HCT116 (cell line): ENCODE measurements around the gene NOTCH2NLA. TPM values are rescaled to one million over a fixed set of nuclear protein-coding genes. Genes with fewer than 3 reads are reported as not detected.
"Not testable (repeated sequence)": the region's sequence is repeated elsewhere in the genome, so short reads cannot be mapped to it uniquely, and the experiment has no call there.

Source experiments
- ATAC-seq: fragments of 200-7000 bp; cut with Tn5 transposase; 2 replicates; pipeline ENCODE4 v1.9.1; 2020; ENCODE audit warnings: mild to moderate bottlenecking, moderate library complexity
- BruUV-seq: library from RNA; stranded (reverse); fragments of 400-500 nt; replicated peaks from 2 replicates; lab custom pipeline; 2021; lab: Mats Ljungman, UMichigan
- CTCF ChIA-PET: fragments of 300-600 bp; sonication (Branson Sonifier 250); formaldehyde crosslinking; loops from one replicate; lab custom pipeline; 2021; ENCODE audit warnings: antibody characterized with exemption; lab: Charles Lee
- POLR2A ChIA-PET: fragments of 300-600, 350-600 bp; sonication (Branson Sonifier 250); formaldehyde crosslinking; loops from one replicate; lab custom pipeline; 2021; ENCODE audit warnings: antibody characterized with exemption; lab: Charles Lee
- RAD21 ChIA-PET, 2 experiments: fragments of 300-600 bp; sonication (Branson Sonifier 250); formaldehyde crosslinking; loops; one replicate each; lab custom pipeline; 2023; ENCODE audit warnings: low total read pairs in 2 of 2; ENCODE audit not compliant: uncharacterized antibody in 2 of 2, unreplicated experiment in 2 of 2, low non-redundant PET in 1 of 2; lab: Charles Lee
- DNase-seq: peaks from one replicate; pipeline ENCODE4 v3.0.0-alpha.2; 2010; ENCODE audit warnings: low read depth, low spot score
- H2AFZ ChIP-seq: fragments of 200-600 bp; shearing (Covaris generic), sonication (generic); 2 replicates; pipeline ENCODE4 v1.6.1; 2017; ENCODE audit warnings: low read depth, mixed run types, mixed read lengths, antibody characterized with exemption, low read length; ENCODE audit not compliant: poor library complexity, severe bottlenecking
- H3K27ac ChIP-seq: 2 replicates; pipeline ENCODE4 v1.5.1; 2012; ENCODE audit warnings: low read depth, low read length
- H3K27me3 ChIP-seq: fragments of 200-600 bp; sonication (generic); 2 replicates; pipeline ENCODE4 v1.6.1; 2016; ENCODE audit warnings: mixed run types, low read length, mixed read lengths; ENCODE audit not compliant: insufficient read depth
- H3K36me3 ChIP-seq, 2 experiments: fragments of 200-500 bp in 1 of 2; fragments of 200-600 bp in 1 of 2; sonication (Bioruptor generic) in 1 of 2; sonication (generic) in 1 of 2; 2 replicates each; pipeline versions ENCODE4 v1.5.1 to v1.6.1; 2014 to 2016; ENCODE audit warnings: low read length in 2 of 2, inconsistent platforms in 1 of 2, mixed read lengths in 1 of 2, mixed run types in 1 of 2; ENCODE audit not compliant: insufficient read depth in 2 of 2, control insufficient read depth in 1 of 2
- H3K4me1 ChIP-seq, 2 experiments: fragments of 200-600 bp in 1 of 2; sonication (generic) in 1 of 2; 2 replicates each; pipeline versions ENCODE4 v1.5.1 to v1.6.1; 2012 to 2017; ENCODE audit warnings: low read length in 2 of 2, inconsistent platforms in 1 of 2, mild to moderate bottlenecking in 1 of 2, mixed read lengths in 1 of 2, mixed run types in 1 of 2, moderate library complexity in 1 of 2; ENCODE audit not compliant: insufficient read depth in 2 of 2, control insufficient read depth in 1 of 2
- H3K4me2 ChIP-seq: fragments of 200-600 bp; sonication (generic); 2 replicates; pipeline ENCODE4 v1.6.1; 2017; ENCODE audit warnings: mixed run types, low read length, mixed read lengths
- H3K4me3 ChIP-seq, 2 experiments: fragments of 200-600 bp in 1 of 2; sonication (generic) in 1 of 2; replicated peaks in 1 of 2; 2 replicates each; pipeline ENCODE4 v1.5.1; 2011 to 2016; ENCODE audit warnings: low read length in 2 of 2, control low read depth in 1 of 2, low read depth in 1 of 2, mild to moderate bottlenecking in 1 of 2, mixed read lengths in 1 of 2, mixed run types in 1 of 2
- H3K79me2 ChIP-seq: fragments of 200-600 bp; sonication (generic); 2 replicates; pipeline ENCODE4 v1.6.1; 2017; ENCODE audit warnings: mild to moderate bottlenecking, mixed run types, low read length, moderate library complexity, mixed read lengths; ENCODE audit not compliant: insufficient read depth
- H3K9ac ChIP-seq: fragments of 200-600 bp; sonication (generic); 2 replicates; pipeline ENCODE4 v1.6.1; 2016; ENCODE audit warnings: low read length, mixed read lengths
- H3K9me2 ChIP-seq: fragments of 200-600 bp; sonication (generic), shearing (Covaris generic); 2 replicates; pipeline ENCODE4 v1.6.1; 2017; ENCODE audit warnings: mixed run types, mild to moderate bottlenecking, moderate library complexity; ENCODE audit not compliant: insufficient read depth
- H3K9me3 ChIP-seq, 2 experiments: fragments of 200-500 bp in 1 of 2; fragments of 200-600 bp in 1 of 2; sonication (Bioruptor generic) in 1 of 2; sonication (generic) in 1 of 2; 2 replicates each; pipeline ENCODE4 v1.6.1; 2014 to 2017; ENCODE audit warnings: low read length in 2 of 2, mixed read lengths in 2 of 2, inconsistent platforms in 1 of 2, low read depth in 1 of 2, mild to moderate bottlenecking in 1 of 2, mixed run types in 1 of 2, moderate library complexity in 1 of 2; ENCODE audit not compliant: control insufficient read depth in 1 of 2, insufficient read depth in 1 of 2
- H4K20me1 ChIP-seq: fragments of 200-600 bp; sonication (generic), shearing (Covaris generic); 2 replicates; pipeline ENCODE4 v1.6.1; 2017; ENCODE audit warnings: mixed run types, mild to moderate bottlenecking, moderate library complexity; ENCODE audit not compliant: insufficient read depth
- intact Hi-C: fragments of 100-400 bp; cut with micrococcal nuclease; formaldehyde crosslinking; loops from 2 replicates; pipeline ENCODE4 v1.10.0; 2022
- total RNA-seq: library from RNA; stranded (reverse); gene quantifications from one replicate; pipeline ENCODE4 v1.2.1, GENCODE V29; 2021; ENCODE audit not compliant: unreplicated experiment

NOTCH2NLA gene
- total RNA-seq, 1 experiment from 2014 or later, result 26.3 TPM

DNA sequence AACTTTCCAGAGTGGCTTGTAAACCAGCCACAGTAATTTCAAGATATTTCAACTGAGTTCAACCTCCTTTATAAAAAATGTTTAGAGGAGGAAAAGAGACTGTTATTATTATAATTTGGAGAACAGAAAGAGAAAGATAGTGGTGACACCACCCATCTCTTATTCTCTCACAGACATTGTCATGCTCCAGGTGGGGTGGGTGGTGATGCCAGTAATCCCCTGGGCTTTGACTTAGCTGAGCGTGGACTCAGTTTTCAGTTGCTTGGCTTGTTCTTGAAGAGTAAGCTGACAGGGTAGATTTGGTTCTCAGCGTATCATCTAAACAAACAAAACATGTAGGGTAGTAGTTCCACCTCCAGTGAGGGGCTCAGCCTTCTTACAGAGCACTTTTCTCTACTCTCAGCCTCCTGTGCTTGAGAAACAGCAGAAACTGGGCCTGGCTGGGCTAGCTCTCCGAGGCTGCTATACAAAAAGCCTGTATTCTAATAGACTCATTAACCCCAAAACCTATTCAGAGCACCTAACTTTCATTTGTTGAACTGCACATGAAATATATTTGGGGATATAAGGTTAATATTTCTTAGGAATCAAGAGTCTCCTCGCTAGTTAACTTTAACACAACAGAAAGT is 25.9 kb upstream of the NOTCH2NLA start:
- POLR2A ChIA-PET, H3K4me2 ChIP-seq, H3K9me3 ChIP-seq, CTCF ChIA-PET, H3K27me3 ChIP-seq, intact Hi-C loops, H3K79me2 ChIP-seq, H3K9me2 ChIP-seq, H3K36me3 ChIP-seq, H3K4me1 ChIP-seq, DNase-seq, H3K4me3 ChIP-seq, RAD21 ChIA-PET, ATAC-seq, BruUV-seq, H3K27ac ChIP-seq, H4K20me1 ChIP-seq, H3K9ac ChIP-seq, H2AFZ ChIP-seq: not testable (repeated sequence)

DNA sequence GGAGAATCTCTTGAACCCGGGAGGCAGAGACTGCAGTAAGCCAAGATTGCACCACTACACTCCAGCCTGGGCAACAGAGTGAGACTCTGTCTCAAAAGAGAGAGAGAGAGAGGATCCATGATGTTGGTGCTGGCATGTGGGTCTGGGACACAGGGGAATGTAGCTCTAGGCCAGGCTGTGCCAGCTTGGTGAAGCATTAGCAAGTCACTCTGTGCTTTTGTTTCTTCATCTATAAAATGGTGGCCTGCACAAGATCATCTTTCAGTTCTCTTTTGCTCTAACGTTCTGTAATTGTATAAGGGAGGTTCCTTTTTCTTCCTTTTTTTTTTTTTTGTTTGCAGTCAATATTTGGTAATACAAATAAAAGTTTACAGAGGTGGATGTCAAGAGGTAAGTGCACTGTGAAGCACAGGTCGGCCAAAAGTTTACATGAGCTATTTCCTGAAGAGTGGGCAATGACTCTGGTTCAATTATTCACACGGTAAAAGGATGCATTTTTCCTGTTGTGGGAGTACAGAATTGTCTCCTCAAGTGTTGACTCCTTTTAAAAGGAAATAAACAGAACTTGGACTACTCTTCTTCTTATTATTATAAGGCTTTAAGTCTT is 24.5 kb upstream of the NOTCH2NLA start:
- H3K79me2 ChIP-seq, H3K4me1 ChIP-seq, ATAC-seq, H2AFZ ChIP-seq, RAD21 ChIA-PET, H3K4me3 ChIP-seq, BruUV-seq, CTCF ChIA-PET, H3K4me2 ChIP-seq, H4K20me1 ChIP-seq, H3K9me3 ChIP-seq, H3K9me2 ChIP-seq, H3K27me3 ChIP-seq, H3K27ac ChIP-seq, DNase-seq, POLR2A ChIA-PET, intact Hi-C loops, H3K36me3 ChIP-seq, H3K9ac ChIP-seq: not testable (repeated sequence)

DNA sequence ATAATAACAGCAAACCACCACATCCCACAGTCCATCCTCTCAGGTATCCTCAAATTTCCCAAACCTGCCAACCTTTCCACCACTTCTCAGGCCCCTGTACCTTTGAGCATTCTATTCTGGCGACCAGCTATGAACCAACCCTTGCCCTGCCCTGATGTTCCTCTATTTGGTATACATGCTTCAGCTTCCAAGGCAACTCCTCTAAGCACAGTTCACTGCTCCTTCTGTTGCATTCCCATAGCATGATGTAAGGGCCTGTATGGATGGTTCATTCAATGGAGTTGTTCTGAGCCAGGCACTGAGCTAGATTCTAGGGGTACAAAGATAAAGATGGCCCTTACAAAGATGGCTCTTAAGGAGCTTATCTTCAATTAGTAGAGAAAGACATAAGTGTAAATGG is 22.7 kb upstream of the NOTCH2NLA start:
- H3K9me2 ChIP-seq, H4K20me1 ChIP-seq, ATAC-seq, RAD21 ChIA-PET, BruUV-seq, H3K9me3 ChIP-seq, H3K27me3 ChIP-seq, DNase-seq, H2AFZ ChIP-seq, H3K79me2 ChIP-seq, H3K36me3 ChIP-seq, H3K4me2 ChIP-seq, intact Hi-C loops, CTCF ChIA-PET, H3K27ac ChIP-seq, H3K4me3 ChIP-seq, H3K4me1 ChIP-seq, POLR2A ChIA-PET, H3K9ac ChIP-seq: not testable (repeated sequence)

DNA sequence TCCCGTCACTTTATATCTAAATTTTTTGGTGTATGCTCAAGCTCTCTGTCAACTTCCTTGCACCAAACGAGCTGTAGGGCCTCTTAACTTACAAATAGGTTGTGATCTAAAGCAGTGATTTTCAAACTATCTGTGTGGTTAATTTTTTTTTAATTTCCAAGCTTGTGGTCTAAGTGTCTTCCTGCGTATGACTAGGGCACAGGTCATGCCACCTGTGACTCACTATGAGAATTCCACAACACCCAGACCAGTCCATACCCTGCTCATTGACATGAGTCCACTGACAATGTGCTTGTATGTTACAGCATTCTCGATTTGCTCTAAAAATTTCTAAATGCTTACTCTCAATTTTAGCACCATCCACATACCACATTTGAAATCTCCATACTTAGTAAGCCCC is 19.8 kb upstream of the NOTCH2NLA start:
- H3K79me2 ChIP-seq, intact Hi-C loops, H3K9me3 ChIP-seq, H3K36me3 ChIP-seq, DNase-seq, H3K4me2 ChIP-seq, H2AFZ ChIP-seq, H3K9ac ChIP-seq, H4K20me1 ChIP-seq, H3K9me2 ChIP-seq, H3K4me1 ChIP-seq, CTCF ChIA-PET, ATAC-seq, H3K4me3 ChIP-seq, H3K27ac ChIP-seq, POLR2A ChIA-PET, RAD21 ChIA-PET, H3K27me3 ChIP-seq, BruUV-seq: not testable (repeated sequence)
